NT2/D1 (cell line): ENCODE data around the gene CCDC116.

Experiments
- SUZ12 ChIP-seq: IDR thresholded peaks from 2 replicates; pipeline ENCODE4 v1.6.1; 2011; ENCODE audit not compliant: insufficient read length, insufficient read depth; ENCODE audit errors: extremely low read depth
- YY1 ChIP-seq: IDR thresholded peaks from 2 replicates; pipeline ENCODE4 v1.6.1; 2011; ENCODE audit not compliant: insufficient read length, insufficient read depth
- ZNF274 ChIP-seq: IDR thresholded peaks from 2 replicates; pipeline ENCODE4 v1.6.1; 2011; ENCODE audit warnings: mild to moderate bottlenecking, low read depth, low read length

GRCh38 chr22:21660904-21661303, 28.3 kb downstream of the CCDC116 start:
- TF ChIP-seq YY1 (no peak), ZNF274 (no peak), SUZ12 (no peak)
